H1 (cell line): Measurements from ENCODE around the gene UBASH3B. TPM values are rescaled to one million over a fixed set of nuclear protein-coding genes. Genes with fewer than 3 reads are reported as not detected.

ENCODE experiments used
- CTCF ChIA-PET: fragments of 300-600 bp; sonication (Branson Sonifier 250); formaldehyde crosslinking; loops from one replicate; lab custom pipeline; 2021; ENCODE audit not compliant: partially characterized antibody; lab: Charles Lee
- POLR2A ChIA-PET: fragments of 300-600 bp; sonication (Branson Sonifier 250); formaldehyde crosslinking; loops from one replicate; lab custom pipeline; 2021; ENCODE audit warnings: inconsistent platforms; ENCODE audit not compliant: partially characterized antibody; lab: Charles Lee
- DNase-seq, 2 experiments: peaks; one replicate each; pipeline versions ENCODE4 v3.0.0 to v3.0.0-alpha.2; 2010 to 2022; ENCODE audit warnings: low spot score in 2 of 2, low read depth in 1 of 2, mixed read lengths in 1 of 2
- FAIRE-seq: peaks from 2 replicates; lab custom pipeline; 2011; peaks lifted over from hg19 to GRCh38; lab: Jason Lieb, UNC
- H2AFZ ChIP-seq: 2 replicates; pipeline ENCODE4 v1.8.1; 2012; ENCODE audit warnings: low read length, inconsistent platforms
- H2AK5ac ChIP-seq: 2 replicates; pipeline ENCODE4 v1.6.1; 2013; ENCODE audit warnings: low read depth, low read length
- H2BK120ac ChIP-seq: replicated peaks from 2 replicates; pipeline ENCODE3; 2013; ENCODE audit warnings: low read depth, low read length, inconsistent platforms
- H2BK12ac ChIP-seq: 2 replicates; pipeline ENCODE4 v1.6.1; 2013; ENCODE audit warnings: low read depth, low read length
- H2BK15ac ChIP-seq: 2 replicates; pipeline ENCODE4 v1.6.1; 2013; ENCODE audit warnings: low read length
- H2BK20ac ChIP-seq: 2 replicates; pipeline ENCODE4 v1.6.1; 2013; ENCODE audit warnings: low read length
- H2BK5ac ChIP-seq: 2 replicates; pipeline ENCODE4 v1.6.1; 2013; ENCODE audit warnings: low read depth, low read length
- H3K14ac ChIP-seq: 2 replicates; pipeline ENCODE4 v1.6.1; 2013; ENCODE audit warnings: inconsistent platforms; ENCODE audit not compliant: insufficient read length
- H3K18ac ChIP-seq: 2 replicates; pipeline ENCODE4 v1.6.1; 2013; ENCODE audit warnings: low read length; ENCODE audit errors: extremely low read depth
- H3K23ac ChIP-seq: 2 replicates; pipeline ENCODE4 v1.6.1; 2013; ENCODE audit warnings: inconsistent platforms; ENCODE audit not compliant: insufficient read length
- H3K23me2 ChIP-seq: 2 replicates; pipeline ENCODE4 v1.6.1; 2013; ENCODE audit warnings: low read depth, low read length
- H3K27ac ChIP-seq: 2 replicates; pipeline ENCODE4 v1.6.1; 2011; ENCODE audit warnings: low read depth, low read length, inconsistent platforms
- H3K27me3 ChIP-seq, 4 experiments: replicated peaks in 1 of 4; 1 replicate in 1 of 4; 2 replicates in 3 of 4; pipeline versions ENCODE4 v1.6.1 to v1.8.1; 2011 to 2013; ENCODE audit warnings: low read length in 3 of 4, mild to moderate bottlenecking in 3 of 4, inconsistent platforms in 2 of 4, mixed read lengths in 2 of 4, moderate library complexity in 1 of 4; ENCODE audit not compliant: control insufficient read depth in 3 of 4, insufficient read depth in 3 of 4; ENCODE audit errors: extremely low read depth in 1 of 4
- H3K36me3 ChIP-seq, 4 experiments: 2 replicates each; pipeline versions ENCODE4 v1.6.1 to v1.8.1; 2011 to 2013; ENCODE audit warnings: mild to moderate bottlenecking in 4 of 4, low read length in 3 of 4, moderate library complexity in 2 of 4, control low read depth in 1 of 4, inconsistent platforms in 1 of 4; ENCODE audit not compliant: insufficient read depth in 4 of 4, control insufficient read depth in 2 of 4
- H3K4ac ChIP-seq: replicated peaks from 2 replicates; pipeline ENCODE3; 2013; ENCODE audit warnings: low read length, low read depth, mixed read lengths, inconsistent platforms; ENCODE audit not compliant: insufficient read length
- H3K4me1 ChIP-seq, 4 experiments: replicated peaks in 1 of 4; 1 replicate in 1 of 4; 2 replicates in 3 of 4; pipeline versions ENCODE4 v1.6.1 to v1.8.1; 2011 to 2013; ENCODE audit warnings: low read length in 3 of 4, inconsistent platforms in 2 of 4, mixed read lengths in 1 of 4; ENCODE audit not compliant: insufficient read depth in 4 of 4, control insufficient read depth in 3 of 4
- H3K4me2 ChIP-seq, 2 experiments: 2 replicates each; pipeline versions ENCODE4 v1.6.1 to v1.8.1; 2011 to 2013; ENCODE audit warnings: low read depth in 2 of 2, low read length in 2 of 2, control low read depth in 1 of 2, inconsistent platforms in 1 of 2, mild to moderate bottlenecking in 1 of 2; ENCODE audit not compliant: insufficient read depth in 1 of 2
- H3K4me3 ChIP-seq, 4 experiments: fragments of 200-600, 300-600 bp in 1 of 4; sonication (generic), shearing (Covaris generic), sonication (Bioruptor Twin) in 1 of 4; 2 replicates each; pipeline versions ENCODE4 v1.5.1 to v1.8.1; 2011 to 2016; ENCODE audit warnings: low read length in 4 of 4, low read depth in 3 of 4, control low read depth in 2 of 4, inconsistent platforms in 2 of 4, mild to moderate bottlenecking in 2 of 4, mixed read lengths in 1 of 4, moderate library complexity in 1 of 4; ENCODE audit not compliant: insufficient read depth in 2 of 4; ENCODE audit errors: extremely low read depth in 1 of 4
- H3K56ac ChIP-seq: replicated peaks from 2 replicates; pipeline ENCODE3; 2013; ENCODE audit warnings: low read depth, mild to moderate bottlenecking, mixed read lengths, low read length, inconsistent platforms; ENCODE audit not compliant: insufficient read length
- H3K79me1 ChIP-seq: 2 replicates; pipeline ENCODE4 v1.6.1; 2013; ENCODE audit warnings: low read depth, low read length, control low read depth
- H3K79me2 ChIP-seq, 2 experiments: 2 replicates each; pipeline versions ENCODE4 v1.6.1 to v1.8.1; 2012 to 2013; ENCODE audit warnings: low read length in 2 of 2, mild to moderate bottlenecking in 2 of 2, inconsistent platforms in 1 of 2; ENCODE audit not compliant: insufficient read depth in 2 of 2, control insufficient read depth in 1 of 2
- H3K9ac ChIP-seq, 4 experiments: replicated peaks in 1 of 4; 1 replicate in 1 of 4; 2 replicates in 3 of 4; pipeline versions ENCODE4 v1.6.1 to v1.8.1; 2011 to 2013; ENCODE audit warnings: low read depth in 3 of 4, low read length in 3 of 4, control low read depth in 2 of 4, mild to moderate bottlenecking in 2 of 4, moderate library complexity in 2 of 4, inconsistent platforms in 1 of 4; ENCODE audit errors: extremely low read depth in 1 of 4
- H3K9me3 ChIP-seq, 2 experiments: 2 replicates each; pipeline versions ENCODE4 v1.6.1 to v1.8.1; 2012 to 2013; ENCODE audit warnings: mild to moderate bottlenecking in 2 of 2, moderate library complexity in 2 of 2, control low read depth in 1 of 2, inconsistent platforms in 1 of 2, low read depth in 1 of 2, low read length in 1 of 2, mixed read lengths in 1 of 2; ENCODE audit not compliant: insufficient read depth in 2 of 2
- H4K20me1 ChIP-seq, 2 experiments: replicated peaks in 1 of 2; 2 replicates each; pipeline versions ENCODE3 to v1.8.1; 2011 to 2013; ENCODE audit warnings: inconsistent platforms in 2 of 2, low read length in 2 of 2, mild to moderate bottlenecking in 1 of 2; ENCODE audit not compliant: insufficient read depth in 2 of 2, control insufficient read depth in 1 of 2
- H4K5ac ChIP-seq: 2 replicates; pipeline ENCODE4 v1.6.1; 2013; ENCODE audit warnings: low read length, low read depth, mixed read lengths, inconsistent platforms; ENCODE audit not compliant: insufficient read length
- H4K8ac ChIP-seq: 2 replicates; pipeline ENCODE4 v1.8.0; 2013; ENCODE audit warnings: mild to moderate bottlenecking, moderate library complexity, low read length, inconsistent platforms; ENCODE audit not compliant: insufficient read depth; ENCODE audit errors: extremely low read depth
- H4K91ac ChIP-seq: replicated peaks from 2 replicates; pipeline ENCODE3; 2013; ENCODE audit warnings: low read length, mixed read lengths, inconsistent platforms; ENCODE audit not compliant: insufficient read length
- BCL11A ChIP-seq, 2 experiments: IDR thresholded peaks; one replicate each; pipeline ENCODE4 v1.6.1; 2011; ENCODE audit warnings: low read depth in 2 of 2, low read length in 2 of 2, mild to moderate bottlenecking in 2 of 2
- CBX5 ChIP-seq: fragments of 300-800, 300-1000 bp; sonication (generic); IDR thresholded peaks from 2 replicates; pipeline ENCODE4 v1.7.1; 2016; ENCODE audit warnings: antibody characterized with exemption, low read length, low read depth
- CEBPB ChIP-seq: IDR thresholded peaks from 2 replicates; pipeline ENCODE4 v1.6.1; 2012; ENCODE audit warnings: low read depth, low read length
- CREB1 ChIP-seq: IDR thresholded peaks from 2 replicates; pipeline ENCODE4 v1.6.1; 2012; ENCODE audit warnings: inconsistent platforms
- EZH2 ChIP-seq: fragments of 200-600 bp; sonication (generic); IDR thresholded peaks from 2 replicates; pipeline ENCODE4 v1.7.1; 2012; ENCODE audit warnings: low read depth, mild to moderate bottlenecking, moderate library complexity, low read length, inconsistent platforms; ENCODE audit not compliant: severe bottlenecking
- KDM4A ChIP-seq: IDR thresholded peaks from one replicate; pipeline ENCODE4 v1.7.1; 2012; ENCODE audit warnings: low read depth, mild to moderate bottlenecking, moderate library complexity, low read length, inconsistent platforms; ENCODE audit not compliant: severe bottlenecking
- PHF8 ChIP-seq: fragments of 200-600 bp; sonication (generic); conservative IDR thresholded peaks from 2 replicates; pipeline ENCODE4 v1.7.1; 2012; ENCODE audit warnings: low read depth, mild to moderate bottlenecking, inconsistent platforms, low read length, moderate library complexity
- POU5F1 ChIP-seq: IDR thresholded peaks from 2 replicates; pipeline ENCODE4 v1.6.1; 2011; ENCODE audit warnings: low read depth, mild to moderate bottlenecking, low read length, moderate library complexity
- SUZ12 ChIP-seq: fragments of 200-600 bp; sonication (generic); IDR thresholded peaks from 2 replicates; pipeline ENCODE4 v1.6.1; 2012; ENCODE audit warnings: mild to moderate bottlenecking, inconsistent platforms, low read length, moderate library complexity, mixed read lengths
- TAF1 ChIP-seq: IDR thresholded peaks from 2 replicates; pipeline ENCODE4 v1.6.1; 2011; ENCODE audit warnings: mild to moderate bottlenecking, low read depth, low read length
- TCF12 ChIP-seq: IDR thresholded peaks from 2 replicates; pipeline ENCODE4 v1.6.1; 2011; ENCODE audit warnings: low read depth, mild to moderate bottlenecking, low read length
- YY1 ChIP-seq: IDR thresholded peaks from 2 replicates; pipeline ENCODE4 v1.6.1; 2011; ENCODE audit warnings: low read depth, mild to moderate bottlenecking, low read length
- WGBS, 2 experiments: shearing (Covaris generic) in 1 of 2; methylation state at CpG; one replicate each; pipeline versions ENCODE4 v1.1.6 to v1.1.7; 2013 to 2015; ENCODE audit warnings: low lambda C conversion rate in 2 of 2, mixed read lengths in 2 of 2, inconsistent platforms in 1 of 2, low coverage in 1 of 2, missing lambda C conversion rate in 1 of 2; ENCODE audit not compliant: insufficient replicate concordance in 2 of 2, insufficient coverage in 1 of 2, insufficient read length in 1 of 2; ENCODE audit errors: extremely low coverage in 1 of 2, missing lambda C conversion rate in 1 of 2; 5-methylcytosine and 5-hydroxymethylcytosine counted together
- polyA plus RNA-seq, 7 experiments: library from polyadenylated mRNA; depleted of rRNA in 3 of 7; stranded (reverse) in 5 of 7; unstranded in 2 of 7; fragments of >200 nt in 5 of 7; fragments of 200-250 nt in 2 of 7; gene quantifications; 1 replicate in 5 of 7; 2 replicates in 1 of 7; 4 replicates in 1 of 7; pipeline versions ENCODE4 v1.2.1 to v1.2.3, GENCODE V29; 2011 to 2013; ENCODE audit warnings: missing spikeins in 2 of 7, mixed read lengths in 2 of 7
- total RNA-seq: library from RNA; stranded (reverse); fragmentation: NEBNext Ultra II Directional; extraction: Animal tissue kit (Norgen Biotek cat#: 25700); gene quantifications from 2 replicates; pipeline ENCODE4 v1.2.1, GENCODE V29; 2021
- TF ChIP-seq, protein P1 (sequence below): IDR thresholded peaks from 2 replicates; pipeline ENCODE4 v1.6.1; 2012; ENCODE audit warnings: low read length, inconsistent platforms

The UBASH3B gene
- total and polyA plus RNA-seq, 2 of the 8 experiments (the other 6 are each of a cell fraction or from before 2014, with no cell fraction given) = 7.5 to 9.5 TPM

DNA sequence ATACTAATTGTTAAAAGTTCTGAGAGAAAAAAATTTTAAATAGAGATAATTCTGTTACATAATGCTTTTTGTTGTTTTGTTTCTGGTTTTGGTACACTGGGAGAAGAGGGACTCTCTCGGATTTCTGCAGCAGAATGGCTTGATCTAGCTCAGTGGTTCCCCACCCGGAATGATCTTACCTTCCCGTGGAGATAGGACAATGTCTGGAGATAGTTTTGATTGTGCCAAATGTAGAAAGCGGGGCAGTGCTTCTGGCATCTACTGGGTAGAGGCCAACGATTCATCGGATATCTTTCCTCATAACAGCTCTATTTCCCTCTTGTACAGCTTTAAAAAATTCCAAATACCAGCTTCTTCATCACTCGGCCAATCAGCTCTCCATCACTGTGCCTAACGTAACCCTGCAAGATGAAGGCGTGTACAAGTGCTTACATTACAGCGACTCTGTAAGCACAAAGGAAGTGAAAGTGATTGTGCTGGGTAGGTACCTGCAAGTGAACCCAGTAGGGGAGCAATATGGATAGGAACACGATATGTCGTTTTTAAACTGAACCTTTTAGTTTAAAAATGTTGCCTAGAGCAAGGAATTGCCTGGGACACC, 195.9 kb downstream of the UBASH3B start:
- Histone ChIP-seq H3K18ac (peak overlapping the region; percentile 42; the same call in 1 of the 2 replicates), H3K4me3 (no peak overlapping the region), H2BK5ac (no peak overlapping the region), H3K4ac (no peak overlapping the region), H4K20me1 (no peaks in the 10 kb centered on the region), H3K4me1 (no peaks in the 10 kb centered on the region; a peak in 3 of 7 replicates), H3K23me2 (no peaks in the 10 kb centered on the region), H3K9ac (no peak overlapping the region), H4K91ac (peak overlapping the region; percentile 45), H3K4me2 (no peak overlapping the region), H2BK20ac (no peak overlapping the region), H2BK12ac (no peak overlapping the region), H4K8ac (no peak overlapping the region), H3K36me3 (no peaks in the 10 kb centered on the region), H4K5ac (no peak overlapping the region), H3K56ac (no peak overlapping the region), H3K79me1 (no peaks in the 10 kb centered on the region), H2AFZ (no peak overlapping the region), H3K9me3 (no peaks in the 10 kb centered on the region), H3K27me3 (no peaks in the 10 kb centered on the region), H2BK120ac (no peak overlapping the region), H2AK5ac (no peak overlapping the region), H3K79me2 (no peaks in the 10 kb centered on the region), H3K27ac (no peak overlapping the region), H2BK15ac (no peak overlapping the region), H3K14ac (no peak overlapping the region), H3K23ac (no peak overlapping the region)
- WGBS, 2 experiments = 92% methylated on average over 12 of the region's 12 CpGs; no CpG with 5 or more reads in 1 of the 2 experiments
- ChIA-PET CTCF (interaction anchor here (0.6 to 13.0 kb wide), 22 partner anchors 9 to 220 kb away, joined by 3 to 145 read pairs (median 6); partner anchors contain the start of gene UBASH3B), POLR2A (no interaction called here)
- FAIRE-seq (no peak), DNase-seq (no peak)
- TF ChIP-seq PHF8 = no peak
- TF ChIP-seq CEBPB = no peak
- TF ChIP-seq EZH2 = no peak
- no peak for TF ChIP-seq YY1
- no peak for TF ChIP-seq POU5F1
- no peak for TF ChIP-seq KDM4A
- TF ChIP-seq BCL11A (IDR thresholded peaks at IDR 0.05; ENCODE audit: low read depth in 2 of 2, low read length in 2 of 2) = no peak
- TF ChIP-seq, protein P1, sequence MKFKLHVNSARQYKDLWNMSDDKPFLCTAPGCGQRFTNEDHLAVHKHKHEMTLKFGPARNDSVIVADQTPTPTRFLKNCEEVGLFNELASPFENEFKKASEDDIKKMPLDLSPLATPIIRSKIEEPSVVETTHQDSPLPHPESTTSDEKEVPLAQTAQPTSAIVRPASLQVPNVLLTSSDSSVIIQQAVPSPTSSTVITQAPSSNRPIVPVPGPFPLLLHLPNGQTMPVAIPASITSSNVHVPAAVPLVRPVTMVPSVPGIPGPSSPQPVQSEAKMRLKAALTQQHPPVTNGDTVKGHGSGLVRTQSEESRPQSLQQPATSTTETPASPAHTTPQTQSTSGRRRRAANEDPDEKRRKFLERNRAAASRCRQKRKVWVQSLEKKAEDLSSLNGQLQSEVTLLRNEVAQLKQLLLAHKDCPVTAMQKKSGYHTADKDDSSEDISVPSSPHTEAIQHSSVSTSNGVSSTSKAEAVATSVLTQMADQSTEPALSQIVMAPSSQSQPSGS = no peak
- TF ChIP-seq TCF12 = no peak
- no peak for TF ChIP-seq TAF1
- TF ChIP-seq CBX5 = no peak
- TF ChIP-seq CREB1 = no peak
- TF ChIP-seq SUZ12 = no peak
